Measurements from ENCODE around the gene TBL1X. TPM values are rescaled to one million over a fixed set of nuclear protein-coding genes. Genes with fewer than 3 reads are reported as not detected.

TBL1X gene
- total and polyA plus RNA-seq, 2 donors (not counting 3 experiments of a cell fraction or from before 2014, with no cell fraction given): 8.7 to 25.3 TPM

- ChIA-PET CTCF (interaction anchor here (1.2 kb wide), 1 partner anchor 23 kb away, joined by 3 read pairs; no protein-coding TSS in a partner anchor), POLR2A (no interaction called here)
- TF ChIP-seq CTCF (IDR thresholded peaks at IDR 0.05; ENCODE audit: extremely low read depth in 1 of 2, insufficient read depth in 1 of 2, low read depth in 1 of 2, low read length in 2 of 2) (no peak), POLR2A (IDR thresholded peaks at IDR 0.05; ENCODE audit: low read depth, low read length) (no peak), FOS (IDR thresholded peaks at IDR 0.05; ENCODE audit: borderline replicate concordance, insufficient read depth, low read length) (no peak), JUN (IDR thresholded peaks at IDR 0.05; ENCODE audit: borderline replicate concordance, insufficient read depth, insufficient read length, low read depth) (no peak), MYC (IDR thresholded peaks at IDR 0.05; ENCODE audit: low read depth, low read length) (no peak), POLR2AphosphoS5 (IDR thresholded peaks at IDR 0.05; ENCODE audit: insufficient read depth, low read depth, low read length) (no peak), GATA2 (IDR thresholded peaks at IDR 0.05; ENCODE audit: insufficient read depth, insufficient read length, low read depth, low read length) (no peak), MAX (IDR thresholded peaks at IDR 0.05; ENCODE audit: insufficient read depth, insufficient read length) (no peak), EZH2 (IDR thresholded peaks at IDR 0.05; ENCODE audit: borderline replicate concordance, low read depth, low read length, severe bottlenecking) (no peak)
- Histone ChIP-seq H3K9me3 (replicated peaks; ENCODE audit: control insufficient read depth, insufficient read depth, low read length) (no peaks in the 10 kb centered on the region), H3K27me3 (ENCODE audit: control insufficient read depth in 2 of 2, insufficient read depth in 2 of 2, low read length in 2 of 2) (no peaks in the 10 kb centered on the region), H3K36me3 (ENCODE audit: control insufficient read depth in 2 of 2, extremely low read depth in 1 of 2, insufficient read depth in 2 of 2, low read length in 2 of 2) (no peaks in the 10 kb centered on the region), H2AFZ (ENCODE audit: low read depth, low read length) (no peak overlapping the region), H3K79me2 (ENCODE audit: control insufficient read depth, insufficient read depth, low read length) (no peaks in the 10 kb centered on the region), H3K4me2 (ENCODE audit: insufficient read depth, low read length) (no peak overlapping the region), H3K4me3 (replicated peaks in 1 of 3; ENCODE audit: insufficient read depth in 1 of 3, low read depth in 1 of 3, low read length in 3 of 3) (no peak overlapping the region), H3K9me1 (replicated peaks; ENCODE audit: control insufficient read depth, extremely low read depth, insufficient read depth, low read length) (no peaks in the 10 kb centered on the region), H4K20me1 (replicated peaks; ENCODE audit: control insufficient read depth, extremely low read depth, insufficient read depth, low read length) (no peaks in the 10 kb centered on the region), H3K9ac (replicated peaks; ENCODE audit: extremely low read depth, insufficient read depth, low read length) (no peak overlapping the region), H3K4me1 (ENCODE audit: control insufficient read depth, extremely low read depth, insufficient read depth, low read length) (no peaks in the 10 kb centered on the region), H3K27ac (ENCODE audit: insufficient read depth, low read depth, low read length) (no peak overlapping the region)
- dilution Hi-C loops (cut with MboI; ENCODE audit: extremely low pct_ligation_motif_present, low sequenced_read_pairs) (no loop called here), intact Hi-C loops (cut with micrococcal nuclease) (no loop called here)
- no TSS peak for BruUV-seq (replicated peaks)
- no peak for DNase-seq (ENCODE audit: low read depth, low spot score)
- FAIRE-seq: no peak
Measured at GRCh38 chrX:9440116-9440844, 24.6 kb upstream of the TBL1X start.

All from endothelial cell of umbilical vein (primary cell).